Neural cell (in vitro differentiated cells): Measurements from ENCODE around the gene LSAMP. TPM values are rescaled to one million over a fixed set of nuclear protein-coding genes. Genes with fewer than 3 reads are reported as not detected.

Source experiments
- H2AFZ ChIP-seq: fragments of 200-600, 300-800 bp; sonication (generic), shearing (Covaris generic); 2 replicates; pipeline ENCODE4 v1.6.0; 2014; ENCODE audit warnings: low read depth, mild to moderate bottlenecking, antibody characterized with exemption, low read length, moderate library complexity
- H3F3A ChIP-seq: fragments of 200-600 bp; shearing (Covaris generic); 2 replicates; pipeline ENCODE4 v1.6.1; 2016; ENCODE audit warnings: mild to moderate bottlenecking, moderate library complexity, mixed read lengths, antibody characterized with exemption, low read length; ENCODE audit not compliant: insufficient read depth, poor library complexity, severe bottlenecking
- H3K27ac ChIP-seq: fragments of 200-600, 300-800 bp; sonication (generic), shearing (Covaris generic); 2 replicates; pipeline ENCODE4 v1.5.1; 2014; ENCODE audit warnings: mild to moderate bottlenecking, low read length, moderate library complexity
- H3K27me3 ChIP-seq: fragments of 300-800, 200-600 bp; sonication (generic), shearing (Covaris generic); 2 replicates; pipeline ENCODE4 v1.6.0; 2014; ENCODE audit warnings: mild to moderate bottlenecking, low read depth, low read length, moderate library complexity; ENCODE audit not compliant: insufficient read depth
- H3K36me3 ChIP-seq: fragments of 300-800, 200-600 bp; sonication (generic), shearing (Covaris generic); 2 replicates; pipeline ENCODE4 v1.5.1; 2014; ENCODE audit warnings: mild to moderate bottlenecking, antibody characterized with exemption, low read length, moderate library complexity; ENCODE audit not compliant: insufficient read depth
- H3K4me2 ChIP-seq: fragments of 300-800, 200-600 bp; sonication (generic), shearing (Covaris generic); 2 replicates; pipeline ENCODE4 v1.6.0; 2014; ENCODE audit warnings: mild to moderate bottlenecking, low read length
- H3K4me3 ChIP-seq: fragments of 300-800, 200-600 bp; sonication (generic), shearing (Covaris generic); 2 replicates; pipeline ENCODE4 v1.5.1; 2014; ENCODE audit warnings: mild to moderate bottlenecking, low read length, moderate library complexity
- H3K79me2 ChIP-seq: fragments of 200-600 bp; shearing (Covaris generic); replicated peaks from 2 replicates; pipeline ENCODE4 v1.6.0; 2014; ENCODE audit warnings: mild to moderate bottlenecking, low read length, moderate library complexity; ENCODE audit not compliant: insufficient read depth
- H3K9ac ChIP-seq: fragments of 300-800, 200-600 bp; sonication (generic), shearing (Covaris generic); 2 replicates; pipeline ENCODE4 v1.6.1; 2016; ENCODE audit warnings: mild to moderate bottlenecking, low read length, mixed read lengths
- H3K9me2 ChIP-seq: fragments of 200-600 bp; shearing (Covaris generic); 2 replicates; pipeline ENCODE4 v1.6.1; 2016; ENCODE audit warnings: mild to moderate bottlenecking, low read length, mixed read lengths; ENCODE audit not compliant: insufficient read depth
- H3K9me3 ChIP-seq: fragments of 200-600, 300-800 bp; sonication (generic), shearing (Covaris generic); 2 replicates; pipeline ENCODE4 v1.6.1; 2016; ENCODE audit warnings: mild to moderate bottlenecking, mixed run types, low read length, moderate library complexity, mixed read lengths
- H4K20me1 ChIP-seq: fragments of 200-600 bp; shearing (Covaris generic); 2 replicates; pipeline ENCODE4 v1.6.1; 2016; ENCODE audit warnings: mild to moderate bottlenecking, mixed run types; ENCODE audit not compliant: insufficient read depth
- CTCF ChIP-seq: fragments of 450-650 bp; IDR thresholded peaks from 2 replicates; pipeline ENCODE4 v1.5.1; 2014; ENCODE audit warnings: antibody characterized with exemption, mild to moderate bottlenecking, moderate library complexity; ENCODE audit not compliant: poor library complexity, severe bottlenecking
- EP300 ChIP-seq: fragments of 450-650 bp; conservative IDR thresholded peaks from 2 replicates; pipeline ENCODE4 v1.6.1; 2014; ENCODE audit warnings: antibody characterized with exemption, mild to moderate bottlenecking, moderate library complexity; ENCODE audit not compliant: poor library complexity, severe bottlenecking
- EZH2 ChIP-seq: fragments of 200-600, 300-800 bp; shearing (Covaris generic), sonication (generic); IDR thresholded peaks from 2 replicates; pipeline ENCODE4 v1.6.1; 2014; ENCODE audit warnings: antibody characterized with exemption, low read length, borderline replicate concordance, mild to moderate bottlenecking; ENCODE audit not compliant: insufficient read depth, poor library complexity, severe bottlenecking
- MXI1 ChIP-seq: fragments of 450-650 bp; conservative IDR thresholded peaks from 2 replicates; pipeline ENCODE4 v1.6.1; 2014; ENCODE audit warnings: antibody characterized with exemption, mild to moderate bottlenecking; ENCODE audit not compliant: poor library complexity, severe bottlenecking
- POLR2AphosphoS5 ChIP-seq: IDR thresholded peaks from 2 replicates; pipeline ENCODE4 v1.6.1; 2012
- RAD21 ChIP-seq: fragments of 450-650 bp; conservative IDR thresholded peaks from 2 replicates; pipeline ENCODE4 v1.6.1; 2014; ENCODE audit warnings: antibody characterized with exemption, mild to moderate bottlenecking, moderate library complexity
- REST ChIP-seq: IDR thresholded peaks from 2 replicates; pipeline ENCODE4 v1.6.1; 2012; ENCODE audit warnings: borderline replicate concordance
- SMC3 ChIP-seq: fragments of 450-650 bp; conservative IDR thresholded peaks from 2 replicates; pipeline ENCODE4 v1.6.1; 2014; ENCODE audit warnings: antibody characterized with exemption, mild to moderate bottlenecking, moderate library complexity; ENCODE audit not compliant: poor library complexity
- TAF1 ChIP-seq: IDR thresholded peaks from 2 replicates; pipeline ENCODE4 v1.6.1; 2012; ENCODE audit warnings: low read depth
- polyA plus RNA-seq: library from polyadenylated mRNA; depleted of rRNA; stranded (reverse); fragments of >200 nt; gene quantifications from 2 replicates; pipeline ENCODE4 v1.2.3, GENCODE V29; 2014

The LSAMP gene
- polyA plus RNA-seq, 1 donor from 2014 or later, result 93.6 TPM

GRCh38 chr3:115974940-115975339, 470.3 kb downstream of the LSAMP start:
- no peak overlapping the region for H3K27ac ChIP-seq
- no peaks in the 10 kb centered on the region for H3K9me2 ChIP-seq
- H3K4me3 ChIP-seq, result no peak overlapping the region
- H3K27me3 ChIP-seq, result no peaks in the 10 kb centered on the region
- no peaks in the 10 kb centered on the region for H3K9me3 ChIP-seq
- H3K36me3 ChIP-seq, result no peaks in the 10 kb centered on the region
- no peak overlapping the region for H3K4me2 ChIP-seq
- H3F3A ChIP-seq, result no peaks in the 10 kb centered on the region
- no peaks in the 10 kb centered on the region for H4K20me1 ChIP-seq
- H3K9ac ChIP-seq, result no peak overlapping the region
- no peaks in the 10 kb centered on the region for H3K79me2 ChIP-seq
- TF ChIP-seq EZH2 (no peak), REST (no peak), MXI1 (no peak)
- H2AFZ ChIP-seq, result no peak overlapping the region

- Histone ChIP-seq H3K9me3 (no peaks in the 10 kb centered on the region), H3K9me2 (no peaks in the 10 kb centered on the region), H2AFZ (no peak overlapping the region), H3K79me2 (no peaks in the 10 kb centered on the region), H4K20me1 (no peaks in the 10 kb centered on the region), H3K36me3 (no peaks in the 10 kb centered on the region), H3K4me3 (no peak overlapping the region), H3K27ac (no peak overlapping the region), H3K9ac (no peak overlapping the region), H3F3A (no peaks in the 10 kb centered on the region), H3K4me2 (no peak overlapping the region), H3K27me3 (no peaks in the 10 kb centered on the region)
- TF ChIP-seq POLR2AphosphoS5 (no peak), CTCF (no peak), SMC3 (no peak), RAD21 (no peak), TAF1 (no peak), REST (no peak), MXI1 (no peak), EP300 (no peak), EZH2 (no peak)
These were observed 476.4 kb downstream of the LSAMP start for GRCh38 chr3:115968871-115969270.
